HepG2 (cell line): Measurements from ENCODE around the gene SLC13A5. TPM values are rescaled to one million over a fixed set of nuclear protein-coding genes. Genes with fewer than 3 reads are reported as not detected.
"Not testable (repeated sequence)": the region's sequence is repeated elsewhere in the genome, so short reads cannot be mapped to it uniquely, and the experiment has no call there.

Experiments
- ATAC-seq: fragments of 200-7000 bp; cut with Tn5 transposase; 3 replicates; pipeline ENCODE4 v1.9.1; 2020; ENCODE audit warnings: mild to moderate bottlenecking, moderate library complexity
- BruUV-seq: library from RNA; stranded (reverse); fragments of 400-500 nt; replicated peaks from 2 replicates; lab custom pipeline; 2021; lab: Mats Ljungman, UMichigan
- CTCF ChIA-PET: fragments of 300-600 bp; formaldehyde crosslinking; extraction: SDS; loops from one replicate; lab custom pipeline; 2021; ENCODE audit warnings: low total read pairs, inconsistent platforms, low intra/inter-chr PET ratio; lab: Yijun Ruan, JAX
- POLR2A ChIA-PET: fragments of 350-600 bp; sonication (Branson Sonifier 250); formaldehyde crosslinking; loops from one replicate; lab custom pipeline; 2020; ENCODE audit warnings: antibody characterized with exemption, inconsistent platforms; lab: Yijun Ruan, JAX
- DNase-seq: peaks from one replicate; pipeline ENCODE4 v3.0.0-alpha.2; 2015; ENCODE audit warnings: low spot score
- FAIRE-seq: peaks from 3 replicates; lab custom pipeline; 2011; peaks lifted over from hg19 to GRCh38; lab: Jason Lieb, UNC
- H2AFZ ChIP-seq: one replicate; pipeline ENCODE4 v1.6.1; 2011; ENCODE audit warnings: low read length, inconsistent platforms
- H3K27ac ChIP-seq: fragments of 300-600 bp; 3 replicates; pipeline ENCODE4 v1.8.0; 2011; ENCODE audit warnings: mixed run types, mild to moderate bottlenecking, mixed read lengths, low read length, inconsistent platforms; ENCODE audit not compliant: insufficient read depth; ENCODE audit errors: extremely low read length
- H3K27me3 ChIP-seq, 2 experiments: fragments of 200-600 bp in 1 of 2; 2 replicates in 1 of 2; 3 replicates in 1 of 2; pipeline versions ENCODE4 v1.6.0 to v1.8.0; 2011; ENCODE audit warnings: low read length in 2 of 2, mild to moderate bottlenecking in 2 of 2, moderate library complexity in 2 of 2, inconsistent platforms in 1 of 2; ENCODE audit not compliant: insufficient read depth in 2 of 2, control insufficient read depth in 1 of 2
- H3K36me3 ChIP-seq, 2 experiments: fragments of 200-600 bp in 1 of 2; replicated peaks in 1 of 2; 2 replicates in 1 of 2; 3 replicates in 1 of 2; pipeline versions ENCODE4 v1.5.1 to v1.8.0; 2011; ENCODE audit warnings: low read length in 2 of 2, inconsistent platforms in 1 of 2; ENCODE audit not compliant: insufficient read depth in 2 of 2, control insufficient read depth in 1 of 2
- H3K4me1 ChIP-seq: 2 replicates; pipeline ENCODE4 v1.5.1; 2012; ENCODE audit warnings: low read length, inconsistent platforms; ENCODE audit not compliant: insufficient read depth
- H3K4me2 ChIP-seq: 2 replicates; pipeline ENCODE4 v1.6.0; 2011; ENCODE audit warnings: low read depth, low read length, inconsistent platforms
- H3K4me3 ChIP-seq, 3 experiments: fragments of 200-600 bp in 1 of 3; sonication (generic), shearing (Covaris generic) in 1 of 3; replicated peaks in 1 of 3; 2 replicates each; pipeline ENCODE4 v1.5.1; 2011 to 2016; ENCODE audit warnings: low read length in 3 of 3, inconsistent platforms in 2 of 3, low read depth in 2 of 3, mild to moderate bottlenecking in 2 of 3, control low read depth in 1 of 3, mixed read lengths in 1 of 3; ENCODE audit not compliant: insufficient read depth in 1 of 3
- H3K79me2 ChIP-seq: one replicate; pipeline ENCODE4 v1.6.1; 2011; ENCODE audit warnings: low read length, inconsistent platforms; ENCODE audit not compliant: insufficient read depth
- H3K9ac ChIP-seq: 2 replicates; pipeline ENCODE4 v1.6.0; 2011; ENCODE audit warnings: mild to moderate bottlenecking, low read depth, low read length, inconsistent platforms; ENCODE audit not compliant: insufficient read depth
- H3K9me3 ChIP-seq: 2 replicates; pipeline ENCODE4 v1.5.1; 2012; ENCODE audit warnings: mild to moderate bottlenecking, low read length
- H4K20me1 ChIP-seq: 2 replicates; pipeline ENCODE4 v1.6.0; 2011; ENCODE audit warnings: inconsistent platforms, mild to moderate bottlenecking, low read length, moderate library complexity; ENCODE audit not compliant: insufficient read depth
- GABPA ChIP-seq, 2 experiments: IDR thresholded peaks; 2 replicates each; pipeline ENCODE4 v1.6.1; 2011 to 2016; ENCODE audit warnings: low read depth in 2 of 2, low read length in 1 of 2, missing biosample characterization in 1 of 2, missing genetic modification characterization in 1 of 2
- GABPB1 ChIP-seq: IDR thresholded peaks from 2 replicates; pipeline ENCODE4 v1.6.1; 2016; ENCODE audit warnings: mild to moderate bottlenecking, missing genetic modification reagents, moderate library complexity, missing compliant biosample characterization
- WGBS: methylation state at CpG from one replicate; pipeline ENCODE4 v1.1.6; 2017; ENCODE audit warnings: low lambda C conversion rate; 5-methylcytosine and 5-hydroxymethylcytosine counted together
- in situ Hi-C: cut with HindIII; loops from 2 replicates; pipeline ENCODE4 v1.10.0; 2017; ENCODE audit warnings: low pct_unique_long_range_greater_than_20kb; ENCODE audit not compliant: extremely low pct_ligation_motif_present
- intact Hi-C: fragments of 100-400 bp; cut with micrococcal nuclease; formaldehyde crosslinking; loops from one replicate; pipeline ENCODE4 v1.10.0; 2022; ENCODE audit not compliant: unreplicated experiment
- polyA plus RNA-seq, 8 experiments: library from polyadenylated mRNA; depleted of rRNA in 3 of 8; stranded (reverse) in 7 of 8; unstranded in 1 of 8; fragments of >200 nt; fragmentation: Illumina TruSeq in 4 of 8; extraction: Trizol in 4 of 8; gene quantifications; 2 replicates each; pipeline versions ENCODE4 v1.2.1 to v1.2.3, GENCODE V29; 2011 to 2016; ENCODE audit warnings: low read depth in 4 of 8, missing spikeins in 1 of 8, mixed read lengths in 1 of 8; ENCODE audit not compliant: insufficient read depth in 1 of 8
- total RNA-seq, 5 experiments: library from RNA; depleted of rRNA; stranded (reverse); fragments of >200 nt; fragmentation: Illumina TruSeq; extraction: Trizol; gene quantifications; 2 replicates each; pipeline ENCODE4 v1.2.3, GENCODE V29; 2016; ENCODE audit warnings: low read depth in 1 of 5
- TF ChIP-seq, protein P1 (sequence below): sonication (generic); formaldehyde crosslinking; IDR thresholded peaks from 2 replicates; pipeline ENCODE4 v1.5.1; 2020; ENCODE audit warnings: mild to moderate bottlenecking, missing genetic modification reagents, moderate library complexity

SLC13A5 gene
- total and polyA plus RNA-seq, 2 of the 13 experiments (the other 11 are each of a cell fraction or from before 2014, with no cell fraction given), result 42.8 to 310 TPM

DNA sequence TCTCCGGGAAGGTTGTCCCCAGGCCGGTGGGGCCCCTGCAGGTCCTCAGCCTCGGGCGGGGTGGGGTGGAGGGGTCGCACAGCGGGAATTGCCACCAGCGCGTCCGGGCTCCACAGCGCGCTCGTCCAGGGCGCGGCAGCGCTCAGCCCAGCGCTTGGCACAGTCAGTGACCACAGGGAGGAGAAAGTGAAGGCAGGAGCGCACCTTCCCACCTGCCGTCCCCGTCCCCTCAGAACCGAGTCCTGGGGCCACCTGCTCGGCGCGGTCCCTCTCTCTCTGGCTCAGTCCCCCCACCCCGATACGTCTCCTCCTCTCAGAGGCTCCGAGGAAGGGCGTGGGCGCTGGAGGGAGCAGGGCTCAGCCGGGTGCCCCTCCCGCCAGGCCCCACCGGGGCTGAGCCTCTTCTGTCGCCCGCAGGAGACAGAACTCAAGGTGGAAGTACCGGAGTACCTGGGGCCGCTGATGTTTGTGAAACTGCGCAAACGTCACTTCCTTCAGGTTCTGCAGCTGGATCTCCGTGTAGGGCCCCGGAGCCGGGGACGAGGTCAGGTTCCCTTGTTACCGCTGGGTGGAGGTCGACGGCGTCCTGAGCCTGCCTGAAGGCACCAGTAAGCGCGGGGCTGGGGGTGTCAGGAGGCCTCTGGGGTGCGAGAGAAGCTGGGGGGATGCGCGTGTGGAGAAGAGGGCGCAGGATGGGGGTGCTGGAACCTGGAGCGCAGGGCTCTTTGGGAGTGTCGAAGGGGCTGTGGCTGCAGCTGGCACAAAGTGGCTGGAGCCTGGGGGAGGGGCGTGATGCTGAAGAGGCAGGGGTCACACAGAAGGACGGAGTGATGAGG is 56.2 kb downstream of the SLC13A5 start:
- H2AFZ ChIP-seq, POLR2A ChIA-PET, in situ Hi-C loops, CTCF ChIA-PET, DNase-seq, H3K36me3 ChIP-seq, BruUV-seq, H3K27ac ChIP-seq, intact Hi-C loops, H3K9ac ChIP-seq, H3K9me3 ChIP-seq, FAIRE-seq, H3K27me3 ChIP-seq: not testable (repeated sequence)
- Histone ChIP-seq H3K4me2 (peak overlapping the region; percentile 47; the same call in 1 of the 2 replicates), H3K4me1 (peaks cover 32% of the 10 kb centered on the region), H3K79me2 (peaks cover 28% of the 10 kb centered on the region), H3K4me3 (peak overlapping the region in 2 of 3 experiments; percentile 28 to 39; a peak in 3 of 6 replicates), H4K20me1 (peaks cover 14% of the 10 kb centered on the region)
- 55% methylated on average over 38 of the region's 55 CpGs for WGBS
- peak; percentile 60 for ATAC-seq
- peak; percentile 39 for TF ChIP-seq GABPA (IDR thresholded peaks at IDR 0.05; ENCODE audit: low read depth, low read length)
- peak; percentile 59 for TF ChIP-seq GABPA (CRISPR knock-in tag; IDR thresholded peaks at IDR 0.05; ENCODE audit: low read depth)
- peak; percentile 78 for TF ChIP-seq GABPB1
- TF ChIP-seq, protein P1, sequence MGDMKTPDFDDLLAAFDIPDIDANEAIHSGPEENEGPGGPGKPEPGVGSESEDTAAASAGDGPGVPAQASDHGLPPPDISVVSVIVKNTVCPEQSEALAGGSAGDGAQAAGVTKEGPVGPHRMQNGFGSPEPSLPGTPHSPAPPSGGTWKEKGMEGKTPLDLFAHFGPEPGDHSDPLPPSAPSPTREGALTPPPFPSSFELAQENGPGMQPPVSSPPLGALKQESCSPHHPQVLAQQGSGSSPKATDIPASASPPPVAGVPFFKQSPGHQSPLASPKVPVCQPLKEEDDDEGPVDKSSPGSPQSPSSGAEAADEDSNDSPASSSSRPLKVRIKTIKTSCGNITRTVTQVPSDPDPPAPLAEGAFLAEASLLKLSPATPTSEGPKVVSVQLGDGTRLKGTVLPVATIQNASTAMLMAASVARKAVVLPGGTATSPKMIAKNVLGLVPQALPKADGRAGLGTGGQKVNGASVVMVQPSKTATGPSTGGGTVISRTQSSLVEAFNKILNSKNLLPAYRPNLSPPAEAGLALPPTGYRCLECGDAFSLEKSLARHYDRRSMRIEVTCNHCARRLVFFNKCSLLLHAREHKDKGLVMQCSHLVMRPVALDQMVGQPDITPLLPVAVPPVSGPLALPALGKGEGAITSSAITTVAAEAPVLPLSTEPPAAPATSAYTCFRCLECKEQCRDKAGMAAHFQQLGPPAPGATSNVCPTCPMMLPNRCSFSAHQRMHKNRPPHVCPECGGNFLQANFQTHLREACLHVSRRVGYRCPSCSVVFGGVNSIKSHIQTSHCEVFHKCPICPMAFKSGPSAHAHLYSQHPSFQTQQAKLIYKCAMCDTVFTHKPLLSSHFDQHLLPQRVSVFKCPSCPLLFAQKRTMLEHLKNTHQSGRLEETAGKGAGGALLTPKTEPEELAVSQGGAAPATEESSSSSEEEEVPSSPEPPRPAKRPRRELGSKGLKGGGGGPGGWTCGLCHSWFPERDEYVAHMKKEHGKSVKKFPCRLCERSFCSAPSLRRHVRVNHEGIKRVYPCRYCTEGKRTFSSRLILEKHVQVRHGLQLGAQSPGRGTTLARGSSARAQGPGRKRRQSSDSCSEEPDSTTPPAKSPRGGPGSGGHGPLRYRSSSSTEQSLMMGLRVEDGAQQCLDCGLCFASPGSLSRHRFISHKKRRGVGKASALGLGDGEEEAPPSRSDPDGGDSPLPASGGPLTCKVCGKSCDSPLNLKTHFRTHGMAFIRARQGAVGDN, result peak; percentile 32; the same call in 1 of the 2 replicates
